Fibroblast of skin of abdomen (primary cell): ENCODE data around the gene PHOX2A. TPM values are rescaled to one million over a fixed set of nuclear protein-coding genes. Genes with fewer than 3 reads are reported as not detected.
A peak's percentile ranks its signal among the peaks of the same experiment; 100 is the strongest.
"Not testable (repeated sequence)": the region's sequence is repeated elsewhere in the genome, so short reads cannot be mapped to it uniquely, and the experiment has no call there.

Experiments used
- DNase-seq: peaks from one replicate; pipeline ENCODE4 v3.0.0-alpha.2; 2013
- polyA plus RNA-seq, 2 experiments: library from polyadenylated mRNA; unstranded; fragments of 120-200 nt; gene quantifications; one replicate each; pipeline ENCODE4 v1.2.1, GENCODE V29; 2013; ENCODE audit not compliant: insufficient read length in 2 of 2

Gene PHOX2A
- not detected for polyA plus RNA-seq (2013, experiment 1 of 2; ENCODE audit: insufficient read length)
- polyA plus RNA-seq (2013, experiment 2 of 2; ENCODE audit: insufficient read length) = not detected

DNA sequence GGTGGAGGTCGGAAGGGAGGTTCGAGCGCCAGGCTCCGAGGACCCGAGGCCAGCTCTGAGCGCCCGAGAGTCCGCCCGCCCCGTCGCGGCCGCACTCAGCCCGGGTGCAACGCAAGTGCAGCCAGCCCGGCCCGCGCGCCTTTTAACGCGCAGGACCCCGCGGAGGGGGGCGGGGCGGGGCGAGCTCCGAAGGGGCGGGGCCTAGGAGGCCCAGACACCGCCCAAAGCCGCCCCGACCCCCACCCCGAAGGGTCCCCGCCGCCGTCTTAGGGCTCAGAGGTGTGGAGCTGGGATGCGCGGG is at the start of gene PHOX2A:
Gene PHOX2A, minus strand, starts transcription at position 117 of the 301 bp plus-strand sequence. CDS start 172 bp downstream, outside the sequence.
- no peak for DNase-seq

DNA sequence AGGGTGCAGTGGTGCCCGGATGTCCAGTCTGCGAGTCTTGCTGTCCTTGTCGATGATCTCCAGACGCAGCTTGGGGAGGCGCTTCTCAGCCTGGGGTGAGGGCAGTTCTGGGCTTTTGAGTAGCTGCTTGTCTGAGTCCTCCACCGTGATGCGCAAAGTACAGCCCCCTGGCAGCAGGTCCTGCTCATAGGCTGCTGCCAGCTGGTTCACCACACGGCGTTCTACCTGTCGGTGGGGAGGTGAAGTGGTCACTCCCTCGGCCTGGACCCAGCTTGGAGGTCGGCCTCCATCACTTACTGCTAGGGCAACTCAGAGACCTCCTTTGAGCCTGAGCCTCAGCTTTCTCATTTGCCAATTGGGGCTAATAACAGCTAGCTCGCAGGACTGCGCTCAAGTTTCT is 49.4 kb upstream of the PHOX2A start:
- DNase-seq = no peak

DNA sequence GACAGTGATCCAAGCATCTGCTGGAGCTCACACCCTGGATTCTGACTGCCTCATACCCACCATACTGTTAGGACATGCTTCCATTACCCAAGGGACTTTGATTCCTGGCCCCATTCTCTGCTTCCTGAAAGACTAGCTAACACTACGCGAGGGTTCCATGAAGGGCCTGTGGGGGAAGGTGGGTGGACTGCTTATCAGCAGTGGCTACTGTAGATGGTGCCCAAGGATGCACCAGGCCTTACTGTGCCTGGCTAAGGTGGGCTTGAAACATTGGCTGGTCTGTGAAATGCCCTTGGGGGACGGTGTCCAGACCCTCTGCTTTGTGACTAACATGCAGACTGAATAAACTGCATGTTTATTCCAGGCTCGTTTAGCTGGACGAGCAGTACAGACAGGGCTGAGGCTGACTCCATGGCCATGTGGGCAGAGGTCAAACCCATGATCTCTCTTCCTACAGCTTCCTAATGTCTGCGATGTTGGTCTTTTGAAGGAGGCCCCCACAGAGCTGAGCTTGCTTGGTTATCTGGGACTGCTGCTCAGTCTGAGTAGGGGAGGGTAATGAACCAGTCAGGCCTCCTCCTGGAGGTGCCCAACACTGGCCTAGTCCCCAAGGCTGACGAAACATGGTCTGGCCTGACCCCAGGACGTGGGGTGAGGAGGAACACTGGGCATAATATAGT is 48.3 kb upstream of the PHOX2A start:
- DNase-seq = no peak

DNA sequence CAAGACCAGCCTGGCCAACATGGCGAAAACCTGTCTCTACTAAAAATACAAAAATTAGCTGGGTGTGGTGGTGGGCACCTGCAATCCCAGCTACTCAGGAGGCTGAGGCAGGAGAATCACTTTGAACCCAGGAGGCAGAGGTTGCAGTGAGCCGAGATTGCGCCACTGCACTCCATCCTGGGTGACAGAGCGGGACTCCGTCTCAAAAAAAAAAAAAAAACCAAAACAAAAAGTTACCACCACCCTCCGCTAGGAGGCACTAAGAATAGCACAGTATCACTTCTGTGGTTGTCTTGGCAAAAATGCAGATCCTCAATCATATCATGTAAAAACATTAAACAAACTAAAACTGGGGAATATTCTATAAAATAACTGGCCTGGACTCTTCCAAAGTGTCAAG is 46.8 kb upstream of the PHOX2A start:
- peak; percentile 17 for DNase-seq

DNA sequence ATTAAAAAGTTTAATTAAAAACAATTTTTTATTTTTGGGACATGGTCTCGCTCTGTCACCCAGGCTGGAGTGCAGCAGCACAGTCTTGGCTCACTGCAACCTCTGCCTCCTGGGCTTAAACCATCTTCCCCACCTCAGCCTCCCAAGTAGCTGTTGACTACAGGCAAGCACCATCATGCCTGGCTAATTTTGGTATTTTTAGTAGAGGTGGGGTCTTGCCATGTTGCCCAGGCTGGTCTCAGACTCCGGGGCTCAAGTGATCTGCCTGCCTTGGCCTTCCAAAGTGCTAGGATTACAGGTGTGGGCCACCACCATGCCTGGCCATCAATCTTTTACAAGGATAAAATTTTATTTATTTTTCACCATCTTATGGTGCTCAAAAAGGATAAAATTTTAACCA is 43.3 kb upstream of the PHOX2A start:
- DNase-seq = no peak

DNA sequence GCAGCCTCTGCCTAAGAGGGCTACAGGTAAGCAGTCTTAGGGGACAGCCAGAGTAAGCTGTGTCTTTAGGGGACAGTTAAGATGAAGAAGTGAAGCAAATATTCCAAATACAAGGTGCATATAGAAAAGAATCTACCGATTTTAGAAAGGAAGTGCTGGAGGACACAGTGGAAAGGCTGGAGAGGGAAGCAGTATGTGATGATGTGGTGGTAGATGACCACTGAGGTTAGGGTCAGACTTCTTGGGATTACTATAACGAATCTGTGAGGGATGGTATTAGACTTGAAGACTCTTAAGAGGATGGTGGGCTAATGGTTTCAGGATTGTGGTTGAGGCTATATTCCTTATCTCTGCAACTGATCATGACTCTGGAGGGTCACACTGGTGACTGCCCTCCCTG is 40.0 kb upstream of the PHOX2A start:
- no peak for DNase-seq

DNA sequence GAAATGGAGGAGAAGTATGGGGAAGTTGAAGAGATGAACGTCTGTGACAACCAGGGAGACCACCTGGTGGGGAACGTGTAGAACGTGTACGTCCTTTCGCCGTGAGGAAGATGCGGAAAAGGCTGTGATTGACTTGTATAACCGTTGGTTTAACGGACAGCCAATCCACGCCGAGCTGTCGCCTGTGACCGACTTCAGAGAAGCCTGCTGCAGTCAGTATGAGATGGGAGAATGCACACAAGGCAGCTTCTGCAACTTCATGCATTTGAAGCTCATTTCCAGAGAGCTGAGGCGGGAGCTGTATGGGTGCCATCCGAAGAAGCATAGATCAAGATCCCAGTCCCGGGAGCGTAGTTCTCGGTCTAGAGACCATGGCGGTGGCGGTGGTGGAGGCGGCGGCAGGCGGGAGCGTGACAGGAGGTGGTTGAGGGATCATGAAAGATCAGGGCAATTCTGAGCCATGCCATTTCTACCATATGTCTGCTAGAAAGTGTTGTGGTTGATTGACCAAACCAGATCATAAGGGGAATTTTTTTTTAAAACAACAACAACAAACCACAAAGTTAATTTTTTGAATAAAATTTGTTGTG is 36.8 kb upstream of the PHOX2A start:
- no peak for DNase-seq

DNA sequence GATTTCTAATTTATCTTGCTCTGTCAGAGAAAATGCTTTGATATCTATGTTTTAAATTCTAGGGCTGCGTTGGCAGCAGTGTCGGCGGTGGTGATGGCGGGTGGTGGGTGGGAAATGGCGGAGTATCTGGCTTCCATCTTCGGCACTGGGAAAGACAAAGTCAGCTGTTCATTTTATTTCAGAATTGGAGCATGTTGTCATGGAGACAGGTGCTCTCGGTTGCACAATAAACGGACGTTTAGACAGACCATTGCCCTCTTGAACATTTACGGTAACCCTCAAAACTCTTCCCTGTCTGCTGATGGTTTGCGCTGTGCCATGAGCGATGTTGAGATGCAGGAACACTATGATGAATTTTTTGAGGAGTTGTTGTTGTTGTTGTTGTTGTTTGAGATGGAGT is 36.1 kb upstream of the PHOX2A start:
- no peak for DNase-seq

DNA sequence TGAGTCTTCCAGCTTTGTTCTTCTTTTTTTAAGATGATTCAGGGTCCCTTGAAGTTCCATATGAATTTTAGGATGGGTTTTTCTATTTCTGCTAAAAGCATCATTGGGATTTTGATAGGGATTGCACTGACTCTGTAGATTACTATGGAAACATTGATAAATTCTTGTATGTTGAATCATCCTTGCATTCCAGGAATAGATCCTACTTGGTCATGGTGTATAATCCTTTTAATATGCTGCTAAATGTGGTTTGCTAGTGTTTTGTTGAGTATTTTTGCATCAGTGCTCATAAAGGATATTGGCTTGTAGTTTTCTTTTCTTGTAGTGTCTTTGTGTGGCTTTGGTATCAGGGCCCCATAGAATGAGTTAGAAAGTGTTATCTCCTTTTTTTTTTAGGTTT is 34.9 kb upstream of the PHOX2A start:
- DNase-seq = peak; percentile 73

DNA sequence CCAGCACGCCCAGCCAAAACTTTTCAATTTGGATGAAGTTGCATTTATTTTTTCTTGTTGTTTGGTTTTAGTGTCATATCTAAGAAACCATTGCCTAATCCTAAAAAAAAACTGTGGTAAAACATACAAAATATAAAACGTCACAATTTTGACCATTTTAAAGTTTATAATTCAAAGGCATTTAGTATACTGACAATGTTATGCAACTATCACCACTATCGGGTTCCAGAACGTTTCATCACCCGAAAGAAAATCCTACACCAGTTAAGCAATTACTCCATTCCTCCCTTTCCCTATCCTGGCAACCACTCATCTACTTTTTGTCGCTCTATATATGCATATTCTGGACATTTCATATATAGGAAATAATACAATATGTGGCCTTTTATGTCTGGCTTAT is 30.5 kb upstream of the PHOX2A start:
- DNase-seq = no peak

DNA sequence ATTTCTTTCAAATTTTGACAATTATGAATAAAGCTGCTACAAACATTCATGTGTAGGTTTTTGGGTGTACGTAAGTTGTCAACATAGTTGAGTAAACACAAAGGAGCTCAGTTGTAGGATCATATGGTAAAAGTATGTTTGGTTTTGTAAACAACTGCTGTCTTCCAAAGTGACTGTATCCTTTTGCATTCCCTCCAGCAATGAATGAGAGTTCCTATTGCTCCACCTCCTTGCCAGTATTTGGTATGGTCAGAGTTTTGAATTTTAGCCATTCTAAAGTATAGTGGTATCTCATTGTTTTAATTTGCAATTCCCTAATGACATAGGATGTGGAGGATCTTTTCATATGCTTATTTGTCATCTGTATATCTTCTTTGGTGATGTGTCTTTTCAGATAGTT is 28.0 kb upstream of the PHOX2A start:
- DNase-seq = no peak

DNA sequence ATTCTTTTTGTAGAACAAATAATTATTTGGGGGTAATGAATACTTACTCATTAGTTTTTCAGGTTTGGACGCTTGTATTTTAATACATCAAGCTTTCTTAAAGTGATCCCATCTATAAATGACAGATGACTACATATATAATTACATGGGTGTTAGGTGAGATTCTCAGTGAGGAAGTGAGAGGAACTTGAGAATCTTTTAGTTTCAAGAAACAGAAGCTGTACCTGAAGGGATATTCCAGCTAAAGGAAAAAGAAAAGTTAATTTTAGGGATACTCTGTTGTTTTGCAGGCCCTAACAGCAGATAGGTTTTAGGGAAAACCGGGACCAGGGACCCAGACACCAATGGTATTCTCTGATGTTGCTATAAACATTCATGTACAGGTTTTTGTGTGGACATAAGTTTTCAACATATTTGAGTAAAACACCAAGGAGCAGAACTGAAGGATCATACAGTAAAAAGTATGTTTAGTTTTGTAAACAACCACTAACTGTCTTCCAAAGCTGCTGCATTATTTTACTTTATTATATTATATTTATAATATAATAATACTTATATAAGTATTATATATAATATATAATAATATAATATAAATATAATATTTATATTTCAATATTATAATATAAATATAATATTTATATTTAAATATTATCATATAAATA is 24.1 kb upstream of the PHOX2A start:
- no peak for DNase-seq

DNA sequence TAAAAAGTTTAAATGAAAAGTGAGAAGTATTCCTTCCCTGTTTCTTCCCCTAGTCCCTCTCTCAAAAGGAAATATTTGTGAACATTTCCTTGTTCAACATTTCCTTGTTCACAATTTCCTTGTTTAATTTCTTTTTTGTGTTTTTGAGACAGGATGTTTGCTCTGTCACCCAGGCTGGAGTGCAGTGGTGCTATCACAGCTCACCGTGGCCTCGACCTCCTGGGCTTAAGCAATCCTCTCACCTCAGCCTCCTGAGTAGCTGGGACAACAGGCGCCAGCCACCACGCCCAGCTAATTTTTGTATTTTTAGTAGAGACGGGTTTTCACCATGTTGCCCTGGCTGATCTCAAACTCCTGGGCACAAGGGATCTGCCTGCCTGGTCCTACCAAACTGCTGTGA is 23.0 kb upstream of the PHOX2A start:
- not testable (repeated sequence) for DNase-seq

DNA sequence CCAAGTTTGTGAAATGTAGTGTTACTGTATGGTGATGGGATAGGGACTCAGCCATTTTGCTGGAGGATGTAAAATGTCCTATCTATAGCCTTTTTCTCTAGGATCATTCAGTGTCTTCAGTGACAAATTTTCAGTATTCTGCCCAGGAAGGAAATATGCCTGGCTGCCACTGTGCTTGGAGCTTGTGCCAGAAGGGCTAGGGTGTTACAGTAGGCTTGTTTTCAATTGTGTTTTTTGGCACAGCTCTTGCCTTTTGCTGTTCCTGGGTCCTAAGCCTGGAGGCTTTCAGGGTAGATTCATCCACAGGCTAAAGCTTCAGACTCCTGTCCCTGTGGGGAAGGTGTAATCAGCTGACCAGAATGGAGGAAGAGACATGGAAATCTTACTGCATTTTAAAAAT is 22.0 kb upstream of the PHOX2A start:
- no peak for DNase-seq

DNA sequence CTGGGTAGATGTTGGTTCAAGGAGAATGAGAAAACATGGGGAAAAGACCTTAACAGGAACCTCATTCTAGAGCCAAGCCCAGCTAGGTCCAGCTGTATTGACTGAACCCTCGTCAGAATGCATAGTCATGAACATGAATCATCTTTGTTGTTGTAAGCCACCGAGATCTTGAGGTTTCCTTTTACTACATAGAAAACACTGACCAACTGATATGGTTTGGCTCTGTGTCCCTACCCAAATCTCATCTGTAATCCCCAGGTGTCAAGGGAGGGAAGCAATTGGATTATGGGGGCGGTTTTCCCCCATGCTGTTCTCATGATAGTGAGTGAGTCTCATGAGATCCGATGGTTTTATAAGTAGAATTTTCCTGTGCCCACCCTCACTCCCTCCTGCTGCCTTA is 19.4 kb upstream of the PHOX2A start:
- no peak for DNase-seq

DNA sequence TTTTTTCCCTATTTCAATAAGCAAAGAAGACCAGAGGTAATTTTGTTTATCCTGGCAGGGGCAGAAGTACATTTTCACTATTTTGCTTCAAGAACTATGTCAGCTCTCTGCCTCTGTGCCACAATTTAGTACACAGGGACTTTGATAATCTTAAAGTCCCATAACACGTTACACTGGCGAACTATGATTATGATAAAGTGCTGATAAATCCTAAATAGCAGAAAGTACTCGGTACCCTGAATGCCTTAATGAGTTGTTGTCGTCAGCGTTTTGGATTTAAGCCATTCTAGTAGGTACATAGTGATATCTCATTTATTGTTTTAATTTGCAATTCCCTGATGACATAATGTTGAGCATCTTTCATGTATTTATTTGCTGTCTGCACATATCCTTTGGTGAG is 16.6 kb upstream of the PHOX2A start:
- DNase-seq = no peak

DNA sequence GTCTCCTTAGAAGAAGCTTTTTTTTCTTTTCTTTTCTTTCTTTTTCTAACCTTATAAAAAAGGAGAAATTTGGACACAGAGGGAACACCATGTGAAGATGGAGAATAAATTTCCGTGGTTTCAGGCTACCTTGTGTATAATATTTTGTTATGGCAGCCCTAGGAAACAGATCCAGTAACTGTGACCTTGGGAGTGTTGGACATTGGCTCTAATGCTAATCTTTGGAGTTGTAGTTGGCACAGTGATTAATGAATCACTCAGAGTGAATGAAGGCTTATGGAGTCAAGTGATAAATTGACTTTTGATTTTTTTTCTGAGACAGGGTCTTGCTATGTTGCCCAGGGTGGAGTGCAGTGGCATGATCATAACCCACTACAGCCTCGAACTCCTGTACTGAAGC is 15.5 kb upstream of the PHOX2A start:
- no peak for DNase-seq

DNA sequence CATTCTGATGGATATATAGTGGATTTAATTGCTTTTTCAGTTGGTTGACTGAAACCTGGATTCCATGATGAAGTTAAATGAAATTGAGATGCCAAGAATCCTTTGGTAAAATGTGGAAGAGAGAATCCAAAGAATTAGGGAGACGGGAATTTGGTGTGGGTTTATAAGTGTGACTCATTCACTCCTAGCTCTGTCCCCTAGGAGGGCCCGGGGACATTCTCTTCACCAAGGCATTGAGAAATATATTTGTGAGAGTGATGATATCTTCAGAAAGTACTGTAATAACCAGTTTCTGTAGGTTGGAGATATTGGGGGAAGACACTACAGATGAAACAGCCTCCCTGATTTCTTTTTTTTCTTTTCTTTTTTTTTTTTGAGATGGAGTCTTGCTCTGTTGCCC is 13.6 kb upstream of the PHOX2A start:
- DNase-seq = no peak

DNA sequence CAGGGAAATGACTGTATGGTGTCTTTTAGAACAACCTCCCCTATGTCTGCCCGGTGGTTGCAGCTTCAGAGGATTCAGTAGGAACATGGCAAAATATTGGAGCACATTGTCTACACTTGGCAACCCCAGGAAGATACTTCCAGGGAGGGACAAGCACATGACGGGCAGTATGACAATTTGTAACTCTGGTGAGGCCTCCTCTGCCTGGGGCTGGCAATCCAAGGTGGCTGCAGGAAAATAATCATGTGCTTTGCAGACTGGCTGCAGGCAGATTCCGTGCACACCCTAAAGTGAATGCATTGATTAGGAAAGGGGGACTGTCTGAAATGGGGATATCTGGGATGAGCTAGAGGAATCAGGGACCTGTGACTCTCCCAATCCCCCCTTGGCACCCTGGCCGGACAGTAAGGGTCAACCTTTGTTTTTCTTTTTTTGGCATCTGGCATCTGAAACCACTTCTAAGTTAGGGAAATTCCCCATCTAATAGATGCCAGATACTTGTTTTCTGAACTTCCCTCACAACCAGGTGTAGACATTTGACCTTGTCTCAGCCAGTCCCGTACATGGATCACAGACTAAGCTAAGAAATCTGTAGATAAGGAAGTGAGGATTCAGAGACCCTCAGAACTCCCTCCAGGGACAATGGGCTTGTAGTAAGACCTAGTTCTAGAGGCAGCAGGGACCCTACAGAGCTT is 10.5 kb upstream of the PHOX2A start:
- no peak for DNase-seq

DNA sequence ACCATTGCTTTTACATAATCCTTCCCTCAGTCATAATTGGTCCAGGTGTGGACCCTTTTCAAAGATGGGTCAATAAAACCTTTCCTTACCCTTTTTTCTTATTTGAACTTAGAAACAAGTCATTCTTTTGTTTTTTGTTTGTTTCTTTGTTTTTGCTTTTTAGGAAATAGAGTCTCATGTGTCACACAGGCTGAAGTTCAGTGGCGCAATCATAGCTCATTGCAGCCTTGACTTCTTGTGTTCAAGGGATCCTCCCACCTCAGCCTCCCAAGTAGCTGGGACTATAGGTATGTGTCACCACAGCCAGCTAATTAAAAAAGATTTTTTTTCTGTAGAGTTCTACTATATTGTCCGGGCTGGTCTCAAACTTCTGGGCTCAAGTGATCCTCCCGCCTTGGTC is 9.4 kb upstream of the PHOX2A start:
- no peak for DNase-seq

DNA sequence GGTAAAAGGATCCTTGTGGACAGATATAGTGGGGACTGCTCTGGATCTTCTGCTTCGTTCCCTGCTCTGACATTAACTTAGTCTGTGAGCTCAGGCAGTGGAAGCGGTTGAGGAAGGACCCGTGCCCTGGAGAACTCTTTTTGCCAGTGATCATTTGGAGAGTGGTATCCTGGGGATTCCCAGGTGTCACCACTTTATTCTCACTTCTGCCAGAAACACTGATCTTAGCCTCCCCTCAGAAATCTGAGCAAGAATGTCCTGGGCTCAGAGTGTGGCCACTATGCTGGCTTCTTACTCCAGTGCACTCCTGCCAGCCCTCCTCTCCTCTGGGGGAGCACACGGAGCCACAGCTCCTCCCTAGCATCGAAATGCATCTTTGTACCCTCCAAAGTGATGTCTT is 7.6 kb upstream of the PHOX2A start:
- DNase-seq = no peak

DNA sequence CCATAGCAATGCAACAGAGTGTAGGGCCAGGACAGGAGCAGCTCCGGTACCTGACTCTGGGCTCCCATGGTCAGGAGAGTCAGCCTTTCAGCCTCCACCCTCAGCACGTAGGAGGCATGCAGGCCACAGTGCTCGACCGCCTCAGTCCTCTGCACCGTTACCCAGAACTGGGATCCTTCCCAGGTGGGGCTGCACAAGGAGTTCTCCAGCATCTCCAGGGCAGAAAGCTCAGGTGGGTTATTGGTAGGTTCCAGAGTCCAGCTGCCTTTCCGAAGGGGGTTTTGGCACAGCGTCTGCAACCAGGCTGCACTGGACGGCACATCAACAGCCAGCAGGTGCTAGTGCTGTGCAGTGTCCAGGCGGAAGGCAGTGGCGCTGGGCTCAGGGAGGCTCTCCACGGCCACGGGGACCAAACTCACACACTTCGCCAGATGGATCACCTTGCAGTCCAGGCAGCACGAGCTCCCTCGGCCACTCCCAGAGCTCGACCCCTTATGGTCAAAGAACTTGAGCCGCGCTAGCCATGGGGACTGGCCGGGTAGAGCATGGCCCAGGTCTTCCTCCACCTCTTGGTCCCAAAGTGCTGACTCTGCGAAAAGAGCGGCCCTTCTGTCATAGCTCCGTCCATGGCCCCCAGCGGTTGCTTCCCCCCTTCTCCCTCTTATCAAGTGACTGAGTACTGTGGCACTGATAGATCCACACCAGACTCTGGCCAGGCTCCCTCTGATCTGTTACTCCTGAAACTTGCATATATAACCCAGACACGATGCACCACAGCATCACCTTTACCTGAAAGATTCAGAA is 6.9 kb upstream of the PHOX2A start:
- no peak for DNase-seq

DNA sequence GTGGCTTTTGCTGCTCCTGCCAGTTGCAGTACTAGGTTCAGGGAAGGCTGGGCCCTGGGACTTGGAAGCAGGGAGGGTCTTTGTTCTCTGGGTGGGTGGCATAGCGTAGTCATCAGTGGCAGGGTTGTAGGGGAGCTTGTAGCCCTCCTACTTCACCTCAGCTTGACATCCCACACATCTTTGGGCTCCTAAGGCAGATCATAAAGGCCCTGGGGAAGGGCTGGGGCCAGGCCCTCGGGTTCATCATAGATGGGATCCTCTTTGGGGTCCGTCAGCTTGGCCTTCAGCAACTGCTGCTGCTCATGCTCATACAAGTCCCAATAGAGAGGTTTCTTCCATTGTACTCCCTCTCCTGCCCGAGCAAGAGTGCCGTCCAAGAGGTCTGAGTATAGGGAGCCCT is 6.0 kb upstream of the PHOX2A start:
- DNase-seq = no peak
